Glutamatergic neuron (in vitro differentiated cells): ENCODE data around the gene ELF4. TPM values are rescaled to one million over a fixed set of nuclear protein-coding genes. Genes with fewer than 3 reads are reported as not detected.

Experiments used
- DNase-seq: peaks from one replicate; pipeline ENCODE4 v3.0.0; 2022
- H3K27ac Mint-ChIP-seq: one replicate; pipeline ENCODE4 v1.8.0; 2020; ENCODE audit warnings: mild to moderate bottlenecking, mixed read lengths, inconsistent platforms; ENCODE audit not compliant: unreplicated experiment
- H3K27me3 Mint-ChIP-seq: one replicate; pipeline ENCODE4 v1.8.0; 2020; ENCODE audit warnings: mild to moderate bottlenecking, moderate library complexity, mixed read lengths, inconsistent platforms; ENCODE audit not compliant: unreplicated experiment
- H3K36me3 Mint-ChIP-seq: one replicate; pipeline ENCODE4 v1.8.0; 2020; ENCODE audit warnings: mild to moderate bottlenecking, mixed read lengths, inconsistent platforms; ENCODE audit not compliant: unreplicated experiment
- H3K4me1 Mint-ChIP-seq: one replicate; pipeline ENCODE4 v1.8.0; 2020; ENCODE audit warnings: mild to moderate bottlenecking, low read depth, mixed read lengths, inconsistent platforms; ENCODE audit not compliant: unreplicated experiment
- H3K4me3 Mint-ChIP-seq: one replicate; pipeline ENCODE4 v1.8.0; 2020; ENCODE audit warnings: mild to moderate bottlenecking, mixed read lengths, inconsistent platforms; ENCODE audit not compliant: unreplicated experiment
- H3K9me3 Mint-ChIP-seq: one replicate; pipeline ENCODE4 v1.8.0; 2020; ENCODE audit warnings: mild to moderate bottlenecking, moderate library complexity, mixed read lengths, inconsistent platforms; ENCODE audit not compliant: unreplicated experiment
- total RNA-seq: library from RNA; stranded (reverse); fragmentation: NEBNext Ultra II Directional; extraction: Animal tissue kit (Norgen Biotek cat#: 25700); gene quantifications from one replicate; pipeline ENCODE4 v1.2.1, GENCODE V29; 2021; ENCODE audit not compliant: unreplicated experiment
- TF ChIP-seq, protein P1 (sequence below): fragments of 200-600 bp; sonication (generic); IDR thresholded peaks from one replicate; pipeline ENCODE4 v1.5.0; 2021; ENCODE audit not compliant: partially characterized antibody, unreplicated experiment

The ELF4 gene
- total RNA-seq, 1 donor from 2014 or later = 0.10 TPM

DNA sequence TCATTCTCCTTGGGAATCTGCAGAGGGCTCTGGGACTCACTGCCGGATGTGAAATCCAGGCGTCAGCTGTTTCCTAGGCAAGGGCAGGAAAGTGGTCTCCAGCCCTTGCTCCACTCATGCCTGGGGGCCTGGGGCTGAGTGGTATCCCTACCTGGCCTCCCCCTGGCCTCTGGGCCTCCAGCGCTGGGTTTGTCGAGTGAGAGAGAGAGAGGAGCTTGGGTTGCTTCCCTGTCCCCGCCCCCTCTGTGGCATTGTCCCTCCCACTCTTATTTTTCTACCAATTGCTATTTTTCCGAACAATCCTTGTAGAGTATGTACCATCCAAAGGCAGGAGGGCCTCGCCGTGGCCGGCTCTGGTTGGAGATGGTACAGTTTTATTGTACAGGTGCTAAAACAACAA lies 53.1 kb downstream of the ELF4 start:
- H3K9me3 Mint-ChIP-seq = no peaks in the 10 kb centered on the region
- no peak for DNase-seq
- peaks cover 4% of the 10 kb centered on the region for H3K36me3 Mint-ChIP-seq

DNA sequence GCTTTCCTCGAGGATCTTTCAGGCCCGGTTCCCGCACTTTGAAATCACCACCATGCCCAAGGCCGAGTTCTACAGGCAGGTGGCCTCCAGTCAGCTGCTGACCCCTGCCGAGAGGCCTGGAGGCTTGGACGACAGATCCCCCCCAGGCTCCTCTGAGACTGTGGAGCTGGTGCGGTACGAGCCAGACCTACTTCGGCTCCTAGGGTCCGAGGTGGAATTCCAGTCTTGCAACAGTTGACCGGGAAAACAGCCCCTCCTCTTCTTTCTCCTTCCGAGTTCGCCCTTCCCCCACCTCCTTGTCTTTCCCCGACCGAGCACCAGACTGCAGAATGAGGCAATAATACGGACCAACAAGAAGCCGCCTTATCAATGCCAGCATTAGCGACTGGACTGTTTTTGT lies 54.4 kb downstream of the ELF4 start:
- Mint-ChIP-seq H3K27me3 (no peaks in the 10 kb centered on the region), H3K4me3 (no peak overlapping the region), H3K27ac (no peak overlapping the region), H3K9me3 (no peaks in the 10 kb centered on the region), H3K4me1 (no peaks in the 10 kb centered on the region), H3K36me3 (peaks cover 4% of the 10 kb centered on the region)
- DNase-seq = no peak
- TF ChIP-seq, protein P1, sequence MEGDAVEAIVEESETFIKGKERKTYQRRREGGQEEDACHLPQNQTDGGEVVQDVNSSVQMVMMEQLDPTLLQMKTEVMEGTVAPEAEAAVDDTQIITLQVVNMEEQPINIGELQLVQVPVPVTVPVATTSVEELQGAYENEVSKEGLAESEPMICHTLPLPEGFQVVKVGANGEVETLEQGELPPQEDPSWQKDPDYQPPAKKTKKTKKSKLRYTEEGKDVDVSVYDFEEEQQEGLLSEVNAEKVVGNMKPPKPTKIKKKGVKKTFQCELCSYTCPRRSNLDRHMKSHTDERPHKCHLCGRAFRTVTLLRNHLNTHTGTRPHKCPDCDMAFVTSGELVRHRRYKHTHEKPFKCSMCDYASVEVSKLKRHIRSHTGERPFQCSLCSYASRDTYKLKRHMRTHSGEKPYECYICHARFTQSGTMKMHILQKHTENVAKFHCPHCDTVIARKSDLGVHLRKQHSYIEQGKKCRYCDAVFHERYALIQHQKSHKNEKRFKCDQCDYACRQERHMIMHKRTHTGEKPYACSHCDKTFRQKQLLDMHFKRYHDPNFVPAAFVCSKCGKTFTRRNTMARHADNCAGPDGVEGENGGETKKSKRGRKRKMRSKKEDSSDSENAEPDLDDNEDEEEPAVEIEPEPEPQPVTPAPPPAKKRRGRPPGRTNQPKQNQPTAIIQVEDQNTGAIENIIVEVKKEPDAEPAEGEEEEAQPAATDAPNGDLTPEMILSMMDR = no peak

More for the DNA sequence above, 53.1 kb downstream of the ELF4 start:
- Mint-ChIP-seq H3K27ac (no peak overlapping the region), H3K4me3 (no peak overlapping the region), H3K4me1 (no peaks in the 10 kb centered on the region), H3K27me3 (no peaks in the 10 kb centered on the region)
- TF ChIP-seq, protein P1 = no peak

DNA sequence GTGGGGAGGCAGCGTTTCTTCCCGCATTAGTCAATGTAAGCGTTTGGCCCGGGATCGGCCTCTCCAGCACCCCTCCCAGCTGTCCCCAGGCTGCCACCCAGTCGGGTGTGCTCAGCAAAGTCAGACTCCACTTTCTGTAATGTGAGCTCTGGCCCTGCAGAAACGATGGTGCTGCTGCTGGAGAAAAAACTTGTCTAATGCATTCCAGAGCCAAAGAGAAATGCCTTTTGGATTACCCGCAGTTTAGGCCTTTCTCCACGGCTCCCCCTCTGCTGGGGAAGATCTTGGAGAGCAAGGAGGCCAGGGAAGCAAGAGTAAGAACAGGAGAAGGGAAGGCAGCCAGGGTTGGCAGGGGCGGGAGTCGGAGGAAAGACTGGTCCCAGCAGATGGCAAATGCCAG lies 55.2 kb downstream of the ELF4 start:
- Mint-ChIP-seq H3K4me1 (no peaks in the 10 kb centered on the region), H3K36me3 (peaks cover 4% of the 10 kb centered on the region), H3K27me3 (no peaks in the 10 kb centered on the region), H3K27ac (no peak overlapping the region), H3K4me3 (no peak overlapping the region), H3K9me3 (no peaks in the 10 kb centered on the region)
- DNase-seq = no peak
- TF ChIP-seq, protein P1 = no peak

DNA sequence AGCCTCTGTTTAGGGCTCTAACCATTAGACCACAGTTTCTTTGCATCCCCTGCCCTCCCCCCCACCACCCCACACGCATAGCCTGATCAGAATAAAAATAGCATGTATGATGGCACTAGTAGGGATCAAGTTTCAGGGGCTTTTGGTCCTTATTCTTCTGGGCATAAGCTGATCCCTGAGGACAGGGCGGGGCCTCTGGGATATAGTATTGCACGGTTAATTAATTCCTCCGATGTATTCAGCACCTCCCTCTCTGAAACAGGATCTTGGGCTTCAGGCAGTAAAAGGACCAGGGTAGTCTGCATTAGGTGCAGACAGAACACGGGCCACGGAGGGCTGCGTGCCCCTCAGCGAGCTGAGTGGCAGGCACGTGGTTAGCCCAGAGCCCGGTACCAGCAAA lies 57.1 kb downstream of the ELF4 start:
- H3K9me3 Mint-ChIP-seq = no peaks in the 10 kb centered on the region
- peaks cover 8% of the 10 kb centered on the region for H3K36me3 Mint-ChIP-seq
- no peaks in the 10 kb centered on the region for H3K27me3 Mint-ChIP-seq
- TF ChIP-seq, protein P1 = no peak
- H3K4me3 Mint-ChIP-seq = no peak overlapping the region
- no peaks in the 10 kb centered on the region for H3K4me1 Mint-ChIP-seq
- H3K27ac Mint-ChIP-seq = no peak overlapping the region
- DNase-seq = peak; percentile 21

DNA sequence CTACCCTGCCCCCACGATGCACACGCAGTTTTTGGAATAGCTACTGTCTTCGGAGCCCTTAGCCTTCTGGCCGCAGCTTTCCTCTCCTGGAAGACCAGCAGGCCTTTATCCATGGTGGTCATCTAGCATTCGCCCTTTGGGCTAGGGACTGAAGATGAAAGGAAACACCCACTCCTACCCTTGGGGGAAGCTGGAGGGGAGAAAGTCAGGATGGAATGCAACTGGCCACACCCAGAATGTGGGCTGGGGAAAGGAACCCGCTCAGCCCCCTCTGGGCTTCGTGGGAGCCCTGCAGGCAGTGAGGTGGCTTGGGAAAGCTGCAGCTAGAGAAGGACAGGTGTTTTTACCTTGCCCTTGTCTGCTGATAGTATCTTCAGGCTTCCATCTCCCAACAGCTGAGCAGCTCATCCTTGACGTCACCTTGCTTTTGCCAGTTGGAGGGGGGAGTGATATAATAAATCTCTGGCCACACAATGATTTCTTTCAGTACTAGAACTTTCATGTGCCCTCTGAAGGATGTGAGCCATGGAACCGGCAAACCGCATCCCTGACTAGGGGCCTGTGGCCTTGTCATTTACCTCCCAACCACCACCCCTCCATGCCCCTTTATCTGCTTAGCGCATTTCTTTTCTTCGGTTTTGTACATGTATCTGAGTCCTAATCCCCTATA lies 59.0 kb downstream of the ELF4 start:
- peaks cover 8% of the 10 kb centered on the region for H3K36me3 Mint-ChIP-seq
- H3K4me3 Mint-ChIP-seq = no peak overlapping the region
- H3K9me3 Mint-ChIP-seq = no peaks in the 10 kb centered on the region
- no peaks in the 10 kb centered on the region for H3K4me1 Mint-ChIP-seq
- H3K27ac Mint-ChIP-seq = no peak overlapping the region
- H3K27me3 Mint-ChIP-seq = no peaks in the 10 kb centered on the region
- DNase-seq = no peak
- TF ChIP-seq, protein P1 = no peak
